ENCODE data around the gene CNEP1R1.
"Not testable (repeated sequence)": the region's sequence is repeated elsewhere in the genome, so short reads cannot be mapped to it uniquely, and the experiment has no call there.

Gene CNEP1R1

GRCh38 chr16:49997721-49998251, 27.2 kb upstream of the CNEP1R1 start:
- 88 to 93% methylated on average over 4 of the region's 4 CpGs for WGBS, 2 experiments
- Histone ChIP-seq H3K27me3 (ENCODE audit: control insufficient read depth, insufficient read depth, low read length, poor library complexity, severe bottlenecking) (no peaks in the 10 kb centered on the region), H3K4me3 (ENCODE audit: insufficient read depth, low read depth, low read length) (no peak overlapping the region), H3K36me3 (ENCODE audit: control insufficient read depth, insufficient read depth, low read length) (no peaks in the 10 kb centered on the region), H3K9me3 (ENCODE audit: control insufficient read depth, low read length) (no peaks in the 10 kb centered on the region), H3K27ac (ENCODE audit: insufficient read depth, low read depth, low read length, poor library complexity, severe bottlenecking) (no peak overlapping the region), H3K4me1 (ENCODE audit: control insufficient read depth, insufficient read depth, low read length) (no peaks in the 10 kb centered on the region)

DNA sequence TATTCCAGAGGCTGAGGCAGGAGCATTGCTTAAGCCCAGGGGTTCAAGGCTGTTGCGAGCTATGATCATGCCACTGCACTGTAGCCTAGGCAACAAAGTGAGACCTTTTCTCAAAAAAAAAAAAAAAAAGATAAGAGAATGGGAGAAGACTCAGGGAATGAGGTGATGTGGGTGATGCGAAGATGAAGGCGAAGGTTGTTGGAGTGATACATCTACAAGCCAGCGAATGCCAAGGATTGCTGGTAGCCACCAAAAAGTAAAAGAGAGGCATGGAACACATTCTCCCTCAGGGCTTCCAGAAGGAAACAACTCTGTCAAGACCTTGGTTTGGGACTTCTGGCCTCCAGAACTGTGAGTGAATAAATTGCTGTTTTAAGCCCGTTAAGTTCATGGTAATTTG, 26.0 kb upstream of the CNEP1R1 start:
- Histone ChIP-seq H3K36me3 (ENCODE audit: control insufficient read depth, insufficient read depth, low read length) (no peaks in the 10 kb centered on the region), H3K27me3 (ENCODE audit: control insufficient read depth, insufficient read depth, low read length, poor library complexity, severe bottlenecking) (no peaks in the 10 kb centered on the region), H3K27ac (ENCODE audit: insufficient read depth, low read depth, low read length, poor library complexity, severe bottlenecking) (no peak overlapping the region), H3K4me1 (ENCODE audit: control insufficient read depth, insufficient read depth, low read length) (no peaks in the 10 kb centered on the region), H3K9me3 (ENCODE audit: control insufficient read depth, low read length) (no peaks in the 10 kb centered on the region), H3K4me3 (ENCODE audit: insufficient read depth, low read depth, low read length) (no peak overlapping the region)
- WGBS, 2 experiments, result 94 to 95% methylated on average over 5 of the region's 5 CpGs

- no peaks in the 10 kb centered on the region for H3K4me1 ChIP-seq (ENCODE audit: control insufficient read depth, insufficient read depth, low read length)
- WGBS, 2 experiments, result 87 to 95% methylated on average over 3 of the region's 3 CpGs
- H3K27ac ChIP-seq (ENCODE audit: insufficient read depth, low read depth, low read length, poor library complexity, severe bottlenecking), result no peak overlapping the region
- H3K9me3 ChIP-seq (ENCODE audit: control insufficient read depth, low read length), result no peaks in the 10 kb centered on the region
- no peaks in the 10 kb centered on the region for H3K36me3 ChIP-seq (ENCODE audit: control insufficient read depth, insufficient read depth, low read length)
- H3K4me3 ChIP-seq (ENCODE audit: insufficient read depth, low read depth, low read length), result no peak overlapping the region
- H3K27me3 ChIP-seq (ENCODE audit: control insufficient read depth, insufficient read depth, low read length, poor library complexity, severe bottlenecking), result no peaks in the 10 kb centered on the region
Observed at GRCh38 chr16:50001144-50001543, 23.9 kb upstream of the CNEP1R1 start.

DNA sequence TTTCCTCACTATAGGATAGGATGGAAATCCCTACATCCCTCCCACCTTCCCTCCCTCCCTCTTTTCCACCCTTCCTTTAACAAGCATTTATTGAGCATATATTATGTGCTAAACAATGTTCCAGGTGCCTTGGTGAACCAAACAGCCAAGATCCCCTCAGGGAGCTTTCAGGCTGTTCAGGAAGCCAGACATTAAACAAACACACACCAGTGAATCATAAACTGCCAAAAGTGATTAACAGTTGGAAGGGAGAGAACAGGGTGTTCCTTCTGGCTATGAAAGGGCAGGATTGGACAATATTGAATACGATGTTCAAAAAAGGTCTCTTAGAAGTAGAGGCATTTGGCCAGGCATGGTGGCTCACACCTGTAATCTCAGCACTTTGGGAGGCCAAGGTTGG, 22.8 kb upstream of the CNEP1R1 start:
- no peaks in the 10 kb centered on the region for H3K9me3 ChIP-seq (ENCODE audit: control insufficient read depth, low read length)
- H3K27ac ChIP-seq (ENCODE audit: insufficient read depth, low read depth, low read length, poor library complexity, severe bottlenecking), result no peak overlapping the region
- 92% methylated on average over 1 of the region's 1 CpG for WGBS, 2 experiments
- H3K4me1 ChIP-seq (ENCODE audit: control insufficient read depth, insufficient read depth, low read length), result no peaks in the 10 kb centered on the region
- H3K36me3 ChIP-seq (ENCODE audit: control insufficient read depth, insufficient read depth, low read length), result no peaks in the 10 kb centered on the region
- no peak overlapping the region for H3K4me3 ChIP-seq (ENCODE audit: insufficient read depth, low read depth, low read length)
- no peaks in the 10 kb centered on the region for H3K27me3 ChIP-seq (ENCODE audit: control insufficient read depth, insufficient read depth, low read length, poor library complexity, severe bottlenecking)

DNA sequence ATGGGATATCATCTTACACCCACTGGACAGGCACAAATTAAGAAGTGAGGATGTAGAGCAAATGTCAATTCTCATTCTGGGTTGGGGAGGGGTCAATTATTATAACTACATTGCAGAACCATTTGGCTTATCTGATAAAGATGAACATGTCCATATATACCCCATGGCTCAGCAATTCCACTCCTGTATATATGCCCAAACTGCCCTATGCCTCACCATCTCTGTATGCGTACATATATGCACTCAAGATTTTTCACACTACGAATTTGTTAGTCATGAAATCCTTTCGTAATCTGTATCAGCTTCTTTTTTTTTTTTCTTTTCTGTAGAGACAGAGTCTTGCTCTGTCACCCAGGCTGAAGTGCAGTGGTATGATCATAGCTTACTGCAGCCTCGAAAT, 20.8 kb upstream of the CNEP1R1 start:
- 89 to 93% methylated on average over 4 of the region's 4 CpGs for WGBS, 2 experiments
- no peaks in the 10 kb centered on the region for H3K27me3 ChIP-seq (ENCODE audit: control insufficient read depth, insufficient read depth, low read length, poor library complexity, severe bottlenecking)
- no peaks in the 10 kb centered on the region for H3K4me1 ChIP-seq (ENCODE audit: control insufficient read depth, insufficient read depth, low read length)
- no peaks in the 10 kb centered on the region for H3K9me3 ChIP-seq (ENCODE audit: control insufficient read depth, low read length)
- H3K4me3 ChIP-seq (ENCODE audit: insufficient read depth, low read depth, low read length), result no peak overlapping the region
- no peak overlapping the region for H3K27ac ChIP-seq (ENCODE audit: insufficient read depth, low read depth, low read length, poor library complexity, severe bottlenecking)
- no peaks in the 10 kb centered on the region for H3K36me3 ChIP-seq (ENCODE audit: control insufficient read depth, insufficient read depth, low read length)

- Histone ChIP-seq H3K9me3 (ENCODE audit: control insufficient read depth, low read length) (no peaks in the 10 kb centered on the region), H3K27me3 (ENCODE audit: control insufficient read depth, insufficient read depth, low read length, poor library complexity, severe bottlenecking) (no peaks in the 10 kb centered on the region), H3K4me3 (ENCODE audit: insufficient read depth, low read depth, low read length) (no peak overlapping the region), H3K27ac (ENCODE audit: insufficient read depth, low read depth, low read length, poor library complexity, severe bottlenecking) (no peak overlapping the region), H3K36me3 (ENCODE audit: control insufficient read depth, insufficient read depth, low read length) (no peaks in the 10 kb centered on the region), H3K4me1 (ENCODE audit: control insufficient read depth, insufficient read depth, low read length) (no peaks in the 10 kb centered on the region)
- 74 to 90% methylated on average over 2 of the region's 2 CpGs for WGBS, 2 experiments
Observed at GRCh38 chr16:50006964-50007363, 18.1 kb upstream of the CNEP1R1 start.

DNA sequence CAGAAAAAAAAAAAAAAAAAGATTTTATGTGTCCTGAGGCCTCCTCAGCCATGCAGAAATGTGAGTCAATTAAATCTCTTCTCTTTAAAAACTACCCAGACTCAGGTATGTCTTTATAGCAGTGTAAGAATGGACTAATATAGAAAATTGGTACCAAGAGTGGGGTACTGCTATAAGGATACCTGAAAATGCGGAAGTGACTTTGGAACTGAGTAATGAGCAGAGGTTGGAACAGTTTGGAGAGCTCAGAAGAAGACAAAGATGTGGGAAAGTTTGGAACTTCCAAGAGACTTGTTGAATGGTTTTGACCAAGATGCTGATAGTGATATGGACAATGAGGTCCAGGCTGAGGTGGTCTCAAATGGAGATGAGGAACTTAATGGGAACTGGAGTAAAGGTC, 17.3 kb upstream of the CNEP1R1 start:
- H3K9me3 ChIP-seq (ENCODE audit: control insufficient read depth, low read length), result no peaks in the 10 kb centered on the region
- H3K27ac ChIP-seq (ENCODE audit: insufficient read depth, low read depth, low read length, poor library complexity, severe bottlenecking), result no peak overlapping the region
- no peak overlapping the region for H3K4me3 ChIP-seq (ENCODE audit: insufficient read depth, low read depth, low read length)
- H3K36me3 ChIP-seq (ENCODE audit: control insufficient read depth, insufficient read depth, low read length), result no peaks in the 10 kb centered on the region
- no peaks in the 10 kb centered on the region for H3K27me3 ChIP-seq (ENCODE audit: control insufficient read depth, insufficient read depth, low read length, poor library complexity, severe bottlenecking)
- H3K4me1 ChIP-seq (ENCODE audit: control insufficient read depth, insufficient read depth, low read length), result no peaks in the 10 kb centered on the region
- 95 to 97% methylated on average over 1 of the region's 1 CpG for WGBS, 2 experiments

GRCh38 chr16:50010212-50010611, 14.8 kb upstream of the CNEP1R1 start:
- no peaks in the 10 kb centered on the region for H3K36me3 ChIP-seq (ENCODE audit: control insufficient read depth, insufficient read depth, low read length)
- no peak overlapping the region for H3K4me3 ChIP-seq (ENCODE audit: insufficient read depth, low read depth, low read length)
- 94% methylated on average over 2 of the region's 2 CpGs for WGBS, 2 experiments
- H3K27ac ChIP-seq (ENCODE audit: insufficient read depth, low read depth, low read length, poor library complexity, severe bottlenecking), result no peak overlapping the region
- no peaks in the 10 kb centered on the region for H3K9me3 ChIP-seq (ENCODE audit: control insufficient read depth, low read length)
- no peaks in the 10 kb centered on the region for H3K27me3 ChIP-seq (ENCODE audit: control insufficient read depth, insufficient read depth, low read length, poor library complexity, severe bottlenecking)
- no peaks in the 10 kb centered on the region for H3K4me1 ChIP-seq (ENCODE audit: control insufficient read depth, insufficient read depth, low read length)

DNA sequence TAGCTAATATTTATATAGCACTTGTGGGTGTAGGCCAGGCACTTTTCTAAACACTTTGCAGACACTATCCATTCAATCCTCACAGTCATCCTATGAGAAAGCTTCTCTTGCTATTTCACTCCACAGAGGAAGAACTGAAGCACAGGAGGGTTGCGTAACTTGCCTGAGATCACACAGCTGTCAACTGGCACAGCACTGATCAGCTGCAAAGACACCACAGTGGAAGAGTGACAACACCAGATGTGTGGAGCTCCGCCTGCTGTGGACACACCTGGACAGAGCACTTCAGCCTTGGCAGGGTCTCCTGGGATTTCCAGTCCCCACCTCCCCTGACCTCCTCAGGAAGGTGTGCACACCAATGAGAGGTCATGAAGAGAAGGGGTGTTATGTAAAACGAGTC, 13.3 kb upstream of the CNEP1R1 start:
- Histone ChIP-seq H3K27ac (ENCODE audit: insufficient read depth, low read depth, low read length, poor library complexity, severe bottlenecking) (no peak overlapping the region), H3K4me3 (ENCODE audit: insufficient read depth, low read depth, low read length) (no peak overlapping the region), H3K27me3 (ENCODE audit: control insufficient read depth, insufficient read depth, low read length, poor library complexity, severe bottlenecking) (no peaks in the 10 kb centered on the region), H3K9me3 (ENCODE audit: control insufficient read depth, low read length) (no peaks in the 10 kb centered on the region), H3K36me3 (ENCODE audit: control insufficient read depth, insufficient read depth, low read length) (no peaks in the 10 kb centered on the region), H3K4me1 (ENCODE audit: control insufficient read depth, insufficient read depth, low read length) (no peaks in the 10 kb centered on the region)
- 88 to 91% methylated on average over 3 of the region's 3 CpGs for WGBS, 2 experiments

- Histone ChIP-seq H3K27ac (ENCODE audit: insufficient read depth, low read depth, low read length, poor library complexity, severe bottlenecking) (no peak overlapping the region), H3K27me3 (ENCODE audit: control insufficient read depth, insufficient read depth, low read length, poor library complexity, severe bottlenecking) (no peaks in the 10 kb centered on the region), H3K36me3 (ENCODE audit: control insufficient read depth, insufficient read depth, low read length) (no peaks in the 10 kb centered on the region), H3K9me3 (ENCODE audit: control insufficient read depth, low read length) (no peaks in the 10 kb centered on the region), H3K4me1 (ENCODE audit: control insufficient read depth, insufficient read depth, low read length) (no peaks in the 10 kb centered on the region), H3K4me3 (ENCODE audit: insufficient read depth, low read depth, low read length) (no peak overlapping the region)
- WGBS, 2 experiments, result 92 to 98% methylated on average over 2 of the region's 2 CpGs
Observed at GRCh38 chr16:50012182-50012581, 12.8 kb upstream of the CNEP1R1 start.

DNA sequence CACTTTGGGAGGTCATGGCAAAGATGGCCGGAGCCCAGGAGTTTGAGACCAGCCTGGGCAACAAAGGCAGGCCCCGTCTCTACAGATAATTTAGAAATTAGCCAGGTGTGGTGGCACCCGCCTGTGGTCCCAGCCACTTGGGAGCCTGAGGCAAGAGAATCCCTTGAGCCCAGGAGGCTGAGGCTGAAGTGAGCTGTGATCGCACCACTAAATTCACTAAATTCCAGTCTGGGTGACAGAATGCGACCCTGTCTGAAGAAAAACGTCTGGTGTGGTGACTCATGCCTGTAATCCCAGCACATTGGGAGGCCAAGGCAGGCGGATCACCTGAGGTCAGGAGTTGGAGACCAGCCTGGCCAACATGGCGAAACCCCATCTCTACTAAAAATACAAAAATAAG, 10.8 kb upstream of the CNEP1R1 start:
- not testable (repeated sequence) for H3K4me3 ChIP-seq (ENCODE audit: insufficient read depth, low read depth, low read length); H3K9me3 ChIP-seq (ENCODE audit: control insufficient read depth, low read length); H3K27ac ChIP-seq (ENCODE audit: insufficient read depth, low read depth, low read length, poor library complexity, severe bottlenecking); H3K4me1 ChIP-seq (ENCODE audit: control insufficient read depth, insufficient read depth, low read length); H3K36me3 ChIP-seq (ENCODE audit: control insufficient read depth, insufficient read depth, low read length); H3K27me3 ChIP-seq (ENCODE audit: control insufficient read depth, insufficient read depth, low read length, poor library complexity, severe bottlenecking)
- WGBS, 2 experiments, result 87 to 89% methylated on average over 8 of the region's 8 CpGs
